ENCODE measurements around the gene ZRANB3.
"Not testable (repeated sequence)": the region's sequence is repeated elsewhere in the genome, so short reads cannot be mapped to it uniquely, and the experiment has no call there.

Gene ZRANB3

DNA sequence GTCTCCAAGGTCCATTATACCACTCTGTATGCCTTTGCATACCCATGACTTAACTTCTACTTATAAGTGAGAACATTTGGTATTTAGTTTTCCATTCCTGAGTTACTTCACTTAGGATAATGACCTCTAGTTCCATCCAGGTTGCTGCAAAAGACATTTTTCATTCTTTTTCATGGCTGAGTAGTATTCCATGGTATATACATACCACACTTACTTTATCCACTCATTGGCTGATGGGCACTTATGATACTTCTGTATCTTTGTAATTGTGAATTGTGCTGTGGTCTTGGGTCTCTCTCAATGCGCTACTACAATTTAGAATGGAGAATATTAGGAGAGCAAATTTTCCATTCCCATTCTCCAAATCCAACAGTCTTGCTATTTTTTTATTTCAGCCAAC is 76.4 kb downstream of the ZRANB3 start:
- no peak overlapping the region for H3K9ac ChIP-seq (ENCODE audit: low read depth, low read length)
- H3K36me3 ChIP-seq (ENCODE audit: insufficient read depth, low read length) = no peaks in the 10 kb centered on the region
- no peaks in the 10 kb centered on the region for H3K4me1 ChIP-seq (ENCODE audit: insufficient read depth, low read length)
- H3K9me3 ChIP-seq (ENCODE audit: control insufficient read depth, insufficient read depth, low read length) = peaks cover 13% of the 10 kb centered on the region

DNA sequence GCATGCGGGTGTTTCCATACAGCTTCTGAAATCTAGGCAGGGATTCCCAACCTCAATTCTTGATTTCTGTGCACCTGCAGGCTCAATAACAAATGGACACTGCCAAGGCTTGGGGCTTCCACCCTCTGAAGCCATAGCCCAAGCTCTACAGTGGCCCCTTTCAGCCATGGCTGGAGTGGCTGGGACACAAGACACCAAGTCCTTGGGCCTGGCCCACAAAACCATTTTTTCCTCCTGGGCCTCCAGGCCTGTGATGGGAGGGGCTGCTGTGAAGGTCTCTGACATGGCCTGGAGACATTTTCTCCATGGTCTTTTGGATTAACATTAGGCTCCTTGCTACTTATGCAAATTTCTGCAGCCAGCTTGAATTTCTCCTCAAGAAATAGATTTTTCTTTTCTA is 78.0 kb downstream of the ZRANB3 start:
- H3K9ac ChIP-seq (ENCODE audit: low read depth, low read length); H3K36me3 ChIP-seq (ENCODE audit: insufficient read depth, low read length); H3K4me1 ChIP-seq (ENCODE audit: insufficient read depth, low read length): not testable (repeated sequence)
- peaks cover 13% of the 10 kb centered on the region for H3K9me3 ChIP-seq (ENCODE audit: control insufficient read depth, insufficient read depth, low read length)

DNA sequence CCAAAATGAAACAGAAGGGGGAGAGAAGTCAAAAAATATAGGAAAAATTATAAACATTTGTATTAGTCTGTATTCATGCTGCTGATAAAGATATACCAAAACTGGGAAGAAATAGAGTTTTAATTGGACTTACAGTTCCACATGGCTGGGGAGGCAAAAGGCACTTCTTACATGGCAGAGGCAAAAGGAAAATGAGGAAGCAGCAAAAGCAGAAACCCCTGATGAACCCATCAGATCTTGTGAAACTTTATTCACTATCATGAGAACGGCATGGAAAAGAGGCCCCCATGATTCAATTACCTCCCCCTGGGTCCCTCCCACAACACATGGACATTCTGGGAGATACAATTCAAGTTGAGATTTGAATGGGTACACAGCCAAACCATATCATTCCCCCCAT is 79.1 kb downstream of the ZRANB3 start:
- Histone ChIP-seq H3K9ac (ENCODE audit: low read depth, low read length) (no peak overlapping the region), H3K36me3 (ENCODE audit: insufficient read depth, low read length) (no peaks in the 10 kb centered on the region), H3K4me1 (ENCODE audit: insufficient read depth, low read length) (no peaks in the 10 kb centered on the region), H3K9me3 (ENCODE audit: control insufficient read depth, insufficient read depth, low read length) (peaks cover 13% of the 10 kb centered on the region)

DNA sequence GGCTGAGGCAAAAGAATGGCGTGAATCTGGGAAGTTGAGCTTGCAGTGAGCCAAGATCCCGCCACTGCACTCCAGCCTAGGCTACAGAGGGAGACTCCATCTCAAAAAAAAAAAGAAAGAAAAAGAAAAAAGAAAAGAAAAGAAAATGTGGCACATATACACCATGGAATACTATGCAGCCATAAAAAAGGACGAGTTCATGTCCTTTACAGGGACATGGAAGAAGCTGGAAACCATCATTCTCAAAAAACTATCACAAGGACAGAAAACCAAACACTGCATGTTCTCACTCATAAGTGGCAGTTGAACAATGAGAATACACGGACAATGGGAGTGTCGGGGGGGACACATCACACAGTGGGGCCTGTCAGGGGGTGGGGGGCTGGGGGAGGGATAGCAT is 88.0 kb downstream of the ZRANB3 start:
- not testable (repeated sequence) for H3K36me3 ChIP-seq (ENCODE audit: insufficient read depth, low read length); H3K4me1 ChIP-seq (ENCODE audit: insufficient read depth, low read length); H3K9ac ChIP-seq (ENCODE audit: low read depth, low read length); H3K9me3 ChIP-seq (ENCODE audit: control insufficient read depth, insufficient read depth, low read length)

DNA sequence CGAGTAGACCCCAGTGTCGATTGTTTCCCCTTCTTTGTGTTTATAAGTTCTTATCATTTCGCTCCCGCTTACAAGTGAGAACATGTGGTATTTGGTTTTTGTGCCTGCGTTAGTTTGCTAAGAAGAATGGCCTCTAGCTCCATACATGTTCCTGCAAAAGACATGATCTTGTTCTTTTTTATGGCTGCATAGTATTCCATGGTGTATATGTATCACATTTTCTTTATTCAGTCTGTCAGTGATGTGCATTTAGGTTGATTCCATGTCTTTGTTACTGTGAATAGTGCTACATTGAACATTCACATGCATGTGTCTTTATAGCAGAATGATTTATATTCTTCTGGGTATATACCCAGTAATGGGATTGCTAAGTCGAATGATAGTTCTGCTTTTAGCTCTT is 95.9 kb downstream of the ZRANB3 start:
- not testable (repeated sequence) for H3K9ac ChIP-seq (ENCODE audit: low read depth, low read length); H3K36me3 ChIP-seq (ENCODE audit: insufficient read depth, low read length); H3K9me3 ChIP-seq (ENCODE audit: control insufficient read depth, insufficient read depth, low read length); H3K4me1 ChIP-seq (ENCODE audit: insufficient read depth, low read length)

DNA sequence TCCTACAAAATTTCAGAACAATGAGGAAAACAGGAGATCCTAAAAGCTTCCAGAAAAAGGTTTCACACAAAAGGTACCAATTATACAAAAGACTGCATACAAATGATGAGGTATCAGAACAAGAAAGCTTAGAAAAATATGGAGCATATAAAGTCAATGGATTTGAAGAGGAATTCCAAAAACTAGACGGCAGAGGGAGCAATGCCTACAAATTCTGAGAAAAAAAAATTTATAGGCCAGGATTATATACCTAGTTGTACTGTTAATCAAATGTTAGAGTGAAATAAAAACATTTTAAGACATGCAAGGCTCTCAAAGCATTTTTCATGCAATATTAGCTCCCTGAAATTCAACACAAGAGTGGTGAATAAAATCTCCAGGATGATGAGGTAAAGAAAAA is 106.2 kb downstream of the ZRANB3 start:
- H3K4me1 ChIP-seq (ENCODE audit: insufficient read depth, low read length) = no peaks in the 10 kb centered on the region
- no peaks in the 10 kb centered on the region for H3K9me3 ChIP-seq (ENCODE audit: control insufficient read depth, insufficient read depth, low read length)
- H3K9ac ChIP-seq (ENCODE audit: low read depth, low read length) = no peak overlapping the region
- H3K36me3 ChIP-seq (ENCODE audit: insufficient read depth, low read length) = no peaks in the 10 kb centered on the region

DNA sequence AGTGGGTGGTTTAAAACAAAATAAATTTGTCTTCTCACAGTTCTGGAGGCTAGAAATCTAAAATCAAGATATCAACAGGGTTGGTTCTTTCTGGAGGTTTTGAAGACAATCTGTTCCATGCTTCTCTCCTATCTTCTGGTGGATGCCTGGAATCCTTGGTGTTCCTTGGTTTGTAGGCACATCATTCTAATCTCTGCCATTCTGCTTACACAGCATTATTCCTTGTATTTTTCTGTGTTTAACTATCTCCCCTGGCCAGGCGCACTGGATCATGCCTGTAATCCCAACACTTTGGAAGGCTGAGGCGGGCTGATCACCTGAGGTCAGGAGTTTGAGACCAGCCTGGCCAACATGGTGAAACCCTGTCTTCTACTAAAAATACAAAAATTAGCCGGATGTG is 108.1 kb downstream of the ZRANB3 start:
- Histone ChIP-seq H3K36me3 (ENCODE audit: insufficient read depth, low read length) (no peaks in the 10 kb centered on the region), H3K4me1 (ENCODE audit: insufficient read depth, low read length) (no peaks in the 10 kb centered on the region), H3K9me3 (ENCODE audit: control insufficient read depth, insufficient read depth, low read length) (no peaks in the 10 kb centered on the region), H3K9ac (ENCODE audit: low read depth, low read length) (no peak overlapping the region)

DNA sequence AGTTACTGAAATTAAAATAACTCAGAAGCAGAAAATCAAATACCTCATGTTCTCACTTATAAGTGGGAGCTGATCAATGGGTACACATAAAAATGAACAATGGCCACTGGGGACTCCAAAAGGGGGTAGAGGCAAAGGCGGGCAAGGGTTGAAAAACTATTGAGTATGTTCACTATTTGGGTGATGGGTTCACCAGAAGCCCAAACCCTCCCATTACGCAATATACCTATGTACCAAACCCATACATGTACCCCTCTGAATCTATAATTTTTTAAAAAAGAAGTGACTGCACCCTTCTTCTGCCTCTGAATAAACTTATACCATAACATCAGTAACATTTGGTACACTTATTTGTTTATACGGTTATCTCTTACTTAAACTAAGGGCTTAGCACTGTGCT is 119.4 kb downstream of the ZRANB3 start:
- no peaks in the 10 kb centered on the region for H3K36me3 ChIP-seq (ENCODE audit: insufficient read depth, low read length)
- no peaks in the 10 kb centered on the region for H3K9me3 ChIP-seq (ENCODE audit: control insufficient read depth, insufficient read depth, low read length)
- H3K4me1 ChIP-seq (ENCODE audit: insufficient read depth, low read length) = no peaks in the 10 kb centered on the region
- H3K9ac ChIP-seq (ENCODE audit: low read depth, low read length) = no peak overlapping the region

DNA sequence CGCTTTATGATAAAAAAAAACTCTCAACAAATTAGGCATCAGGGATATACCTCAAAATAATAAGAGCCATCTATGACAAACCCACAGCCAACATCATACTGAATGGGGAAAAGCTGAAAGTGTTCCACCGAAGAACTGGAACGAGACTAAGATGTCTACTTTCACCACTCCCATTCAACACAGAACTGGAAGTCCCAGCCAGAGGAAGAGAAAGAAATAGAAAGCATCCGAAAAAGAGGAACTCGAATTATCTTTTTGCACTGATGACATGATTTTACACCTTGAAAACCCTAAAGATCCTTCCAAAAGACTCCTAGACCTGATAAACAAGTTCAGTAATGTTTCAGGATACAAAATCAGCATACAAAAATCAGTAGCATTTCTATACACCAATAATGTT is 121.6 kb downstream of the ZRANB3 start:
- no peaks in the 10 kb centered on the region for H3K4me1 ChIP-seq (ENCODE audit: insufficient read depth, low read length)
- no peaks in the 10 kb centered on the region for H3K36me3 ChIP-seq (ENCODE audit: insufficient read depth, low read length)
- H3K9ac ChIP-seq (ENCODE audit: low read depth, low read length) = no peak overlapping the region

DNA sequence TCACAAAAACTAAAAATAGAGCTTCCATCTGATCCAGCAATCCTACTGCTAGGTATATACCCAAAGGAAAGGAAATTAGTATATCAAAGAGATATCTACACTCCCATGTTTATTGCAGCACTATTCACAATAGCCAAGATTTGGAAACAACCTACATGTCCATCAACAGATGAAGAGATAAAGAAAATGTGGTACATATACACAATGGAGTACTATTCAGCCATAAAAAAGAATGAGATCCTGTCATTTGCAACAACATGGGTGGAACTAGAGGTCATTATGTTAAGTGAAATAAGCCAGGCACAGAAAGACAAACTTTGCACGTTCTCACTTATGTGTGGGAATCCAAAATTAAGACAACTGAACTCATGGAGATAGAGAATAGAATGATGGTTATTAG is 134.8 kb downstream of the ZRANB3 start:
- H3K36me3 ChIP-seq (ENCODE audit: insufficient read depth, low read length); H3K9me3 ChIP-seq (ENCODE audit: control insufficient read depth, insufficient read depth, low read length); H3K9ac ChIP-seq (ENCODE audit: low read depth, low read length); H3K4me1 ChIP-seq (ENCODE audit: insufficient read depth, low read length): not testable (repeated sequence)

More for the DNA sequence above, 121.6 kb downstream of the ZRANB3 start:
- no peaks in the 10 kb centered on the region for H3K9me3 ChIP-seq (ENCODE audit: control insufficient read depth, insufficient read depth, low read length)

DNA sequence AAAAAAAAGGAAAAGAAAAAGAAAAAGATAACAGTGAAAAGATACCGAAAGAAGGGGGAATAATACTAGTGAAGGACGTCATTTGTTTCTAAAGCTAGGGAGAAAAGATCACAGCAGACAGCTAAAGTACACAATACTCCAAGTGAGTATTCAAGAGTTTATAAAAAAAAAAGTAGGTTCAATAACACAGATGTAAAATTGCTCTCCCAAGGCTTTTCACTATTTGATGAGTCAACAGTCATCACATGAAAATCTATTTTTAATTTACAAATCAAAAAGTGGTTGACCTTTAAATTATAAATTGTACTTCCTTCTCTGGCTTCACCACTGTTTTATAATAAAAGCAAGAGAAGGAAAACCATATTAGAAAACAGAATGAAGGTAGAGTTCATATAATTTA is 144.0 kb downstream of the ZRANB3 start:
- no peaks in the 10 kb centered on the region for H3K4me1 ChIP-seq (ENCODE audit: insufficient read depth, low read length)
- H3K9ac ChIP-seq (ENCODE audit: low read depth, low read length) = no peak overlapping the region
- H3K9me3 ChIP-seq (ENCODE audit: control insufficient read depth, insufficient read depth, low read length) = no peaks in the 10 kb centered on the region
- no peaks in the 10 kb centered on the region for H3K36me3 ChIP-seq (ENCODE audit: insufficient read depth, low read length)

DNA sequence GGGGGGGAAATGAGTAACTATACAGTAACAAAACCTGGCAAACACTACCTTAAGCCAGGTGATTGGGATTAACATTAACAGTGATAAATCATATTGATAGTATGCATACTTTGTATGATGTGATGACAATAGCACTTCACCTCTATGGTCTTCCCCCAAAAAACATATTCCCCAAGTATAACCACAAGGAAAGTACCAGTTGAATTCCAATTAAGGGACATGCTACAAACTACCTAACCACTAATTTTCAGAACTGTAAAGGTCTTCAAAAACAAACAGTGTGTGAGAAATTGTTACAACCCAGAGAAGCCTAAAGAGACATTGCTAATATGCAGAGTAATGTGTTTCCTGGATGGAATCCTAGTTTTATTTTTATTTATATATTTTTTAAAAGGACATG is 152.4 kb downstream of the ZRANB3 start:
- H3K36me3 ChIP-seq (ENCODE audit: insufficient read depth, low read length) = no peaks in the 10 kb centered on the region
- H3K9ac ChIP-seq (ENCODE audit: low read depth, low read length) = no peak overlapping the region

DNA sequence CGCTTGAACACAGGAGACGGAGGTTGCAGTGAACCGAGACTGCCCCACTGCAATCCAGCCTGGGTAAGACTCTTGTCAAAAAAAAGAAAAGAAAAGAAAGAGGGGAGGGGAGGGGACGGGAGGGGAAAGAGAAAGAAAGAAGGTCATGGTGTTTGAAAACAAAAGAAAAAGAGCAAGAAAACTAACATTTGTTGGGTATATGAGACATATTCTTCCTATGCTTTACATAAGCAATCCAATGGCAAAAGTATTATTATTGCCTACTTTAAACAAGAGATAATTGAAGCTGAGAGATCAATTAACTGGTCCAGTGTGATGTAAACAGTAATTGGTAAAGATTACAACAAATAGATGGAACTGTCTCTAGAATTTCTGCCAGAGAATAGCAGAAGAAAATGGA is 157.3 kb downstream of the ZRANB3 start:
- Histone ChIP-seq H3K9ac (ENCODE audit: low read depth, low read length) (no peak overlapping the region), H3K4me1 (ENCODE audit: insufficient read depth, low read length) (no peaks in the 10 kb centered on the region), H3K9me3 (ENCODE audit: control insufficient read depth, insufficient read depth, low read length) (no peaks in the 10 kb centered on the region), H3K36me3 (ENCODE audit: insufficient read depth, low read length) (no peaks in the 10 kb centered on the region; the same call in 1 of the 2 replicates)

More for the DNA sequence above, 152.4 kb downstream of the ZRANB3 start:
- Histone ChIP-seq H3K9me3 (ENCODE audit: control insufficient read depth, insufficient read depth, low read length) (no peaks in the 10 kb centered on the region), H3K4me1 (ENCODE audit: insufficient read depth, low read length) (no peaks in the 10 kb centered on the region)

DNA sequence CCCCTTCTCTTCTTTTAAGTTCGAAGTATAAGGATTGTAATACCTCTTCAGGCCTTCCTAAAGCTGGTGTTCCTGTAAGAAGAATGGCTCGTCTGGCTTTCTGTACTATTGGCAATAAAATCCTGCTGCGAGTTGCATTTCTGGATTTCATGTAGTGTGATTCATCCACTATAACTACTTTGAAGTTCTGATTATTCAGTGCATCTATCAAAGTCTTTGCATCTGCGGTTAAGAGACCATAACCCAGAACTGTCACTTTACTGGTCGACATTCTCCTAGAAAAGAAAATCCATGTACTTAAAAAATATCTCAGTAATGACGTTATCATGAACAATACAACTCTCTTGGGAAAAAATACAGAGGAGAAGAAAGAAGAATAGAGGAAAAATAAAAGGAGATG is 181.1 kb downstream of the ZRANB3 start:
- H3K9me3 ChIP-seq (ENCODE audit: control insufficient read depth, insufficient read depth, low read length) = no peaks in the 10 kb centered on the region; the same call in 1 of the 2 replicates
- no peaks in the 10 kb centered on the region for H3K36me3 ChIP-seq (ENCODE audit: insufficient read depth, low read length)
- no peaks in the 10 kb centered on the region for H3K4me1 ChIP-seq (ENCODE audit: insufficient read depth, low read length)
- H3K9ac ChIP-seq (ENCODE audit: low read depth, low read length) = no peak overlapping the region

DNA sequence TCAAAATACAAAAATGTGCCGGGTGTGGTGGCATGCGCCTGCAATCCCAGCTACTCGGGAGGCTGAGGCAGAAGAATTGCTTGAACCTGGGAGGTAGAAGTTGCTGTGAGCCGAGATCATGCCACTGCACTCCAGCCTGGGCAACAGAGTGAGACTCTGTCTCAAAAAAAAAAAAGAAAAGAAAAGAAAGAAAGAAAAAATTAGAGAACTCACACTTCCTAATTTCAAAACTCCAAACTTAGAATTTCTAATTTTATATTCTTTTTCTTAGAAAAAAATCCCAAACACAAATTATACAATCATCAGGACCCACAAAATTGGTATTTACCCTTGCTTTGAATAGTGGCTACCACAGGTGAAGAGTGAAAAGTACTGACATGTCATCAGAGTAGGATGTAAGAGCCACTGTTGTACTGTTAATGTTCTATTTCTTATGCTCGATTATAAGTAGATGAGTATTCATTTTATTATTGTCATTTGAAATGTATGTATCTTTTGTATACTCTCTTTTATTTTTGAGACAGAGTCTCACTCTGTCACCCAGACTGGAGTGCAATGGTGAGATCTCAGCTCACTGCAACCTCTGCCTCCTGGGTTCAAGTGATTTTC is 182.8 kb downstream of the ZRANB3 start:
- not testable (repeated sequence) for H3K4me1 ChIP-seq (ENCODE audit: insufficient read depth, low read length); H3K36me3 ChIP-seq (ENCODE audit: insufficient read depth, low read length); H3K9ac ChIP-seq (ENCODE audit: low read depth, low read length); H3K9me3 ChIP-seq (ENCODE audit: control insufficient read depth, insufficient read depth, low read length)

DNA sequence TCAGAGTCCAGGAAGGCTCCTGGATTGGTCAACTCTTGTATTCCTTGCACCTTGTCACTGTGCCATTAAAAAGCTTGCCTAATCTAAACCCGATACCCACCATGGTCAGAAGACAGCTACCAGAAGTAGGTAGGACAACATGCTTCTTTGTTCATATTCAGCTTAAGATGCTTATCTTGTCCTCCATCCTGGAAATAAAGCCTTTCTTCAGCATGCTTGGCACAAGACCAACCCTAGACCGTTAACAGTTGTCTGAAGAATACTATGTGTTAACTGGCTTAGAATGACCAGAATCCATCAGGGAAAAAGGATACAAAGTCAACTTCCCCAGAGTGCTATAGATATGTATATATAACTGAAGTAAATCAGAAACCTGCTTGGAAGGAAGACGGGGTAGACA is 193.9 kb downstream of the ZRANB3 start:
- H3K9ac ChIP-seq (ENCODE audit: low read depth, low read length) = no peak overlapping the region
- H3K4me1 ChIP-seq (ENCODE audit: insufficient read depth, low read length) = no peaks in the 10 kb centered on the region
- no peaks in the 10 kb centered on the region for H3K36me3 ChIP-seq (ENCODE audit: insufficient read depth, low read length)
- H3K9me3 ChIP-seq (ENCODE audit: control insufficient read depth, insufficient read depth, low read length) = no peaks in the 10 kb centered on the region
